NB4 (cell line): Measurements from ENCODE around the gene LSM7.

ENCODE experiments used
- CTCF ChIP-seq: IDR thresholded peaks from one replicate; pipeline ENCODE4 v1.5.1; 2012; ENCODE audit warnings: low read depth, low read length
- MAX ChIP-seq: IDR thresholded peaks from 2 replicates; pipeline ENCODE4 v1.6.1; 2011; ENCODE audit warnings: low read depth, low read length
- MYC ChIP-seq: IDR thresholded peaks from 2 replicates; pipeline ENCODE4 v1.6.1; 2011; ENCODE audit warnings: low read depth, low read length
- POLR2A ChIP-seq: IDR thresholded peaks from 2 replicates; pipeline ENCODE4 v1.6.1; 2011; ENCODE audit warnings: mild to moderate bottlenecking; ENCODE audit not compliant: insufficient read length; ENCODE audit errors: extremely low read depth

- TF ChIP-seq CTCF (no peak), MAX (no peak), POLR2A (no peak), MYC (no peak)
Measured at GRCh38 chr19:2351591-2351990, 23.2 kb upstream of the LSM7 start.
